Endothelial cell of umbilical vein (primary cell): Measurements from ENCODE around the gene KCNE2. TPM values are rescaled to one million over a fixed set of nuclear protein-coding genes. Genes with fewer than 3 reads are reported as not detected.

ENCODE experiments used
- BruUV-seq: library from RNA; stranded (reverse); fragments of 400-500 nt; replicated peaks from 2 replicates; lab custom pipeline; 2021; lab: Mats Ljungman, UMichigan
- CTCF ChIA-PET: fragments of 300-600, 350-600 bp; sonication (Branson Sonifier 250); formaldehyde crosslinking; loops from one replicate; lab custom pipeline; 2021; ENCODE audit warnings: antibody characterized with exemption, inconsistent platforms; lab: Charles Lee
- POLR2A ChIA-PET: fragments of 300-600, 350-600 bp; sonication (Branson Sonifier 250); formaldehyde crosslinking; loops from one replicate; lab custom pipeline; 2021; ENCODE audit warnings: antibody characterized with exemption, inconsistent platforms; lab: Charles Lee
- DNase-seq: peaks from one replicate; pipeline ENCODE4 v3.0.0-alpha.2; 2011; ENCODE audit warnings: low read depth, low spot score
- FAIRE-seq: peaks from 2 replicates; lab custom pipeline; 2011; peaks lifted over from hg19 to GRCh38; lab: Jason Lieb, UNC
- H2AFZ ChIP-seq: 2 replicates; pipeline ENCODE4 v1.6.0; 2012; ENCODE audit warnings: low read depth, low read length, control low read depth, inconsistent platforms
- H3K27ac ChIP-seq: 2 replicates; pipeline ENCODE4 v1.5.1; 2011; ENCODE audit warnings: low read depth, mild to moderate bottlenecking, control low read depth, low read length, moderate library complexity; ENCODE audit not compliant: insufficient read depth
- H3K27me3 ChIP-seq, 2 experiments: 2 replicates each; pipeline versions ENCODE4 v1.6.0 to v1.6.1; 2011; ENCODE audit warnings: low read length in 2 of 2, mixed read lengths in 1 of 2; ENCODE audit not compliant: control insufficient read depth in 2 of 2, insufficient read depth in 2 of 2
- H3K36me3 ChIP-seq, 2 experiments: 2 replicates in 1 of 2; 3 replicates in 1 of 2; pipeline ENCODE4 v1.5.1; 2011; ENCODE audit warnings: low read length in 2 of 2, mild to moderate bottlenecking in 1 of 2, moderate library complexity in 1 of 2; ENCODE audit not compliant: control insufficient read depth in 2 of 2, insufficient read depth in 2 of 2; ENCODE audit errors: extremely low read depth in 1 of 2
- H3K4me1 ChIP-seq: 3 replicates; pipeline ENCODE4 v1.5.1; 2011; ENCODE audit warnings: mild to moderate bottlenecking, low read length; ENCODE audit not compliant: control insufficient read depth, insufficient read depth; ENCODE audit errors: extremely low read depth
- H3K4me2 ChIP-seq: 2 replicates; pipeline ENCODE4 v1.6.1; 2011; ENCODE audit warnings: low read length, control low read depth, mixed read lengths; ENCODE audit not compliant: insufficient read depth
- H3K4me3 ChIP-seq, 3 experiments: fragments of 200-600 bp in 1 of 3; sonication (generic), shearing (Covaris generic) in 1 of 3; replicated peaks in 1 of 3; 2 replicates each; pipeline ENCODE4 v1.5.1; 2011 to 2016; ENCODE audit warnings: control low read depth in 3 of 3, low read length in 3 of 3, mild to moderate bottlenecking in 2 of 3, inconsistent platforms in 1 of 3, low read depth in 1 of 3, moderate library complexity in 1 of 3; ENCODE audit not compliant: insufficient read depth in 1 of 3
- H3K79me2 ChIP-seq: 2 replicates; pipeline ENCODE4 v1.6.0; 2012; ENCODE audit warnings: low read length, inconsistent platforms; ENCODE audit not compliant: control insufficient read depth, insufficient read depth
- H3K9ac ChIP-seq: replicated peaks from 2 replicates; pipeline ENCODE3; 2011; ENCODE audit warnings: low read length, control low read depth; ENCODE audit not compliant: insufficient read depth; ENCODE audit errors: extremely low read depth
- H3K9me1 ChIP-seq: replicated peaks from 3 replicates; pipeline ENCODE4 v1.6.0; 2011; ENCODE audit warnings: mild to moderate bottlenecking, low read length; ENCODE audit not compliant: control insufficient read depth, insufficient read depth; ENCODE audit errors: extremely low read depth
- H3K9me3 ChIP-seq: replicated peaks from 2 replicates; pipeline ENCODE4 v1.5.1; 2012; ENCODE audit warnings: low read length, inconsistent platforms; ENCODE audit not compliant: control insufficient read depth, insufficient read depth
- H4K20me1 ChIP-seq: replicated peaks from 2 replicates; pipeline ENCODE3; 2011; ENCODE audit warnings: mild to moderate bottlenecking, low read length; ENCODE audit not compliant: control insufficient read depth, insufficient read depth; ENCODE audit errors: extremely low read depth
- CTCF ChIP-seq, 2 donors: IDR thresholded peaks; 1 replicate in 1 of 2; 2 replicates in 1 of 2; pipeline ENCODE4 v1.5.1; 2011; ENCODE audit warnings: low read length in 2 of 2, mild to moderate bottlenecking in 2 of 2, moderate library complexity in 2 of 2, control low read depth in 1 of 2, inconsistent platforms in 1 of 2, low read depth in 1 of 2; ENCODE audit not compliant: insufficient read depth in 1 of 2; ENCODE audit errors: extremely low read depth in 1 of 2
- EZH2 ChIP-seq: IDR thresholded peaks from 2 replicates; pipeline ENCODE4 v1.6.1; 2012; ENCODE audit warnings: borderline replicate concordance, low read depth, mild to moderate bottlenecking, moderate library complexity, low read length, inconsistent platforms; ENCODE audit not compliant: severe bottlenecking
- FOS ChIP-seq: IDR thresholded peaks from 2 replicates; pipeline ENCODE4 v1.6.1; 2011; ENCODE audit warnings: mild to moderate bottlenecking, low read length, moderate library complexity, borderline replicate concordance; ENCODE audit not compliant: insufficient read depth
- GATA2 ChIP-seq: IDR thresholded peaks from 2 replicates; pipeline ENCODE4 v1.7.0; 2011; ENCODE audit warnings: low read depth, mild to moderate bottlenecking, moderate library complexity, mixed read lengths, low read length; ENCODE audit not compliant: insufficient read length, insufficient read depth
- JUN ChIP-seq: IDR thresholded peaks from 2 replicates; pipeline ENCODE4 v1.6.1; 2011; ENCODE audit warnings: borderline replicate concordance, low read depth; ENCODE audit not compliant: insufficient read length, insufficient read depth
- MAX ChIP-seq: IDR thresholded peaks from 2 replicates; pipeline ENCODE4 v1.6.1; 2011; ENCODE audit not compliant: insufficient read depth, insufficient read length
- MYC ChIP-seq: IDR thresholded peaks from one replicate; pipeline ENCODE4 v1.6.1; 2011; ENCODE audit warnings: mild to moderate bottlenecking, low read depth, low read length
- POLR2A ChIP-seq: IDR thresholded peaks from 2 replicates; pipeline ENCODE4 v1.6.1; 2012; ENCODE audit warnings: low read depth, mild to moderate bottlenecking, control low read depth, low read length
- POLR2AphosphoS5 ChIP-seq: IDR thresholded peaks from 2 replicates; pipeline ENCODE4 v1.6.1; 2012; ENCODE audit warnings: low read depth, mild to moderate bottlenecking, control low read depth, low read length, moderate library complexity; ENCODE audit not compliant: insufficient read depth
- dilution Hi-C: fragments of 300-500 bp; cut with MboI; formaldehyde crosslinking; loops from one replicate; pipeline ENCODE4 v1.15.0; 2019; ENCODE audit warnings: low sequenced_read_pairs; ENCODE audit not compliant: extremely low pct_ligation_motif_present
- intact Hi-C: fragments of 100-400 bp; cut with micrococcal nuclease; formaldehyde crosslinking; loops from one replicate; pipeline ENCODE4 v1.10.0; 2022
- polyA plus RNA-seq, 4 experiments: library from polyadenylated mRNA; depleted of rRNA in 3 of 4; stranded (reverse) in 3 of 4; unstranded in 1 of 4; fragments of >200 nt; gene quantifications; 2 replicates each; pipeline versions ENCODE4 v1.2.1 to v1.2.3, GENCODE V29; 2011 to 2012; ENCODE audit warnings: missing spikeins in 1 of 4
- total RNA-seq: library from RNA; stranded (reverse); gene quantifications from 2 replicates; pipeline ENCODE4 v1.2.3, GENCODE V29; 2021

The KCNE2 gene
- total and polyA plus RNA-seq, 2 donors (not counting 3 experiments of a cell fraction or from before 2014, with no cell fraction given), result not detected

GRCh38 chr21:34342476-34342875 lies 21.3 kb upstream of the KCNE2 start:
- Histone ChIP-seq H3K9ac (no peak overlapping the region), H4K20me1 (no peaks in the 10 kb centered on the region), H3K4me3 (no peak overlapping the region), H3K36me3 (no peaks in the 10 kb centered on the region), H3K9me1 (no peaks in the 10 kb centered on the region), H3K9me3 (no peaks in the 10 kb centered on the region), H3K4me1 (no peaks in the 10 kb centered on the region), H3K27me3 (peaks cover 6 to 9% of the 10 kb centered on the region in 2 experiments), H3K4me2 (no peak overlapping the region), H3K27ac (no peak overlapping the region), H2AFZ (no peak overlapping the region), H3K79me2 (no peaks in the 10 kb centered on the region)
- POLR2A ChIA-PET, result no interaction called here
- TF ChIP-seq POLR2A, result no peak
- no peak for TF ChIP-seq FOS
- TF ChIP-seq JUN, result no peak
- TF ChIP-seq POLR2AphosphoS5, result no peak
- TF ChIP-seq EZH2, result no peak
- TF ChIP-seq MAX, result no peak
- TF ChIP-seq CTCF (IDR thresholded peaks at IDR 0.05; ENCODE audit: extremely low read depth in 1 of 2, insufficient read depth in 1 of 2, low read depth in 1 of 2, low read length in 2 of 2), result no peak
- no peak for TF ChIP-seq MYC
- TF ChIP-seq GATA2, result no peak
- CTCF ChIA-PET, result interaction anchor here (1.6 to 22.9 kb wide), 3 partner anchors 13 to 421 kb away, joined by 5 to 867 read pairs (median 8); no protein-coding TSS in a partner anchor
- no peak for FAIRE-seq
- dilution Hi-C loops, result no loop called here
- intact Hi-C loops, result no loop called here
- BruUV-seq, result no TSS peak
- DNase-seq, result no peak
